Subcutaneous abdominal adipose tissue (tissue), 5 donors: ENCODE measurements around the gene HBP1.

Source experiments
- H3K27ac ChIP-seq: one replicate; pipeline ENCODE4 v1.7.0; 2013; ENCODE audit warnings: low read depth, mild to moderate bottlenecking, inconsistent platforms, low read length, moderate library complexity
- H3K27me3 ChIP-seq, 5 donors: one replicate each; pipeline ENCODE4 v1.7.0; 2013; ENCODE audit warnings: low read length in 5 of 5, inconsistent platforms in 1 of 5; ENCODE audit not compliant: control insufficient read depth in 5 of 5, insufficient read depth in 4 of 5
- H3K36me3 ChIP-seq, 5 donors: one replicate each; pipeline ENCODE4 v1.7.0; 2013; ENCODE audit warnings: low read length in 5 of 5; ENCODE audit not compliant: control insufficient read depth in 5 of 5, insufficient read depth in 5 of 5
- H3K4me1 ChIP-seq, 5 donors: one replicate each; pipeline ENCODE4 v1.7.0; 2013; ENCODE audit warnings: low read length in 5 of 5, mild to moderate bottlenecking in 3 of 5, moderate library complexity in 1 of 5; ENCODE audit not compliant: control insufficient read depth in 5 of 5, insufficient read depth in 5 of 5
- H3K4me3 ChIP-seq, 5 donors: one replicate each; pipeline ENCODE4 v1.7.0; 2013; ENCODE audit warnings: low read length in 5 of 5, low read depth in 1 of 5
- H3K9ac ChIP-seq, 5 donors: one replicate each; pipeline ENCODE4 v1.7.0; 2013; ENCODE audit warnings: low read length in 5 of 5, mild to moderate bottlenecking in 4 of 5, moderate library complexity in 3 of 5
- H3K9me3 ChIP-seq, 5 donors: one replicate each; pipeline ENCODE4 v1.7.0; 2013; ENCODE audit warnings: low read length in 5 of 5; ENCODE audit not compliant: control insufficient read depth in 5 of 5
- donor health status: healthy.
- donor health status: healthy.
- donor health status: healthy.
- donor health status: healthy.
- donor health status: healthy.

Gene HBP1

GRCh38 chr7:107180378-107180777 lies 11.6 kb downstream of the HBP1 start:
- Histone ChIP-seq H3K36me3 (peaks cover 25 to 48% (median 38%) of the 10 kb centered on the region in 5 donors), H3K4me1 (peaks cover 0 to 35% (median 25%) of the 10 kb centered on the region in 5 donors), H3K9ac (no peak overlapping the region), H3K27ac (peak overlapping the region; percentile 59), H3K9me3 (no peaks in the 10 kb centered on the region), H3K4me3 (no peak overlapping the region), H3K27me3 (no peaks in the 10 kb centered on the region)

DNA sequence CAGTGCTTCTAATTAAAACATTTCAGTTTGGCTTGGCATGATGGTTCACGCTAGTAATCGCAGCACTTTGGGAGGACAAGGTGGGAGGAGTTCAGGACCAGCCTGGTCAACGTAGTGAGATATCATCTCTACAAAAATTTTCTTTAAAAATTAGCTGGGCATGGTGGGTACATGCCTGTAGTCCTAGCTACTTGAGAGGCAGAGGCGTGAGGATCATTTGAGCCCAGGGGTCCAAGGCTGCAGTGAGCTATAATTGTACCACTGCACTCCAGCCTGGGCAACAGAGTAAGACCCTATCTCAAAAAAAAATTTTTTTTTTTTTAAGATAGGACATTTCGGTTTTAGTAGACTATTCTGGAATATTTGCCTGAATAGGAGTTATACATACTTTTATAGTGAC lies 12.4 kb downstream of the HBP1 start:
- Histone ChIP-seq H3K27me3 (no peaks in the 10 kb centered on the region), H3K9me3 (no peaks in the 10 kb centered on the region), H3K4me3 (no peak overlapping the region), H3K9ac (no peak overlapping the region), H3K27ac (peak overlapping the region; percentile 59), H3K36me3 (peaks cover 32 to 56% (median 46%) of the 10 kb centered on the region in 5 donors), H3K4me1 (peaks cover 0 to 34% (median 25%) of the 10 kb centered on the region in 5 donors)

- no peak overlapping the region for H3K4me3 ChIP-seq
- H3K36me3 ChIP-seq: peaks cover 63 to 90% (median 81%) of the 10 kb centered on the region in 5 donors
- no peaks in the 10 kb centered on the region for H3K27me3 ChIP-seq
- H3K9me3 ChIP-seq: no peaks in the 10 kb centered on the region
- no peak overlapping the region for H3K27ac ChIP-seq
- H3K4me1 ChIP-seq: peaks cover 0 to 20% (median 9%) of the 10 kb centered on the region in 5 donors
- H3K9ac ChIP-seq: no peak overlapping the region
These were observed 16.9 kb downstream of the HBP1 start for GRCh38 chr7:107185716-107186115.

DNA sequence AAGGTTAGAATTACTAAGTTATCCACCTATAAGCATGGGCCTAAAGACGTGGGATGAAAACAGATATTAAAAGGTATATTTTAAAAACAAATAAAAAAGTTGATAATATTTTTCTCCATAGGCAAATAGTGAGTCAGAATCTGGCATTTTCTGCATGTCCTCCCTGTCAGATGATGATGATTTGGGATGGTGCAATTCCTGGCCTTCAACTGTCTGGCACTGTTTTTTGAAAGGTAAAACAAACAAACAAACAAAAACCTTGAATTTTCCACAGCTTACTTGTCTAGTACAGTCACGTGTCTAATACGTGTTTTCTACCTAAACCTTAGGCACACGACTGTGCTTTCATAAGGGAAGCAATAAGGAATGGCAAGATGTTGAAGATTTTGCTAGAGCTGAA lies 17.4 kb downstream of the HBP1 start:
- no peak overlapping the region for H3K9ac ChIP-seq

GRCh38 chr7:107187774-107188173 lies 19.0 kb downstream of the HBP1 start:
- H3K27me3 ChIP-seq: no peaks in the 10 kb centered on the region
- H3K9ac ChIP-seq: no peak overlapping the region
- no peak overlapping the region for H3K4me3 ChIP-seq
- H3K27ac ChIP-seq: no peak overlapping the region
- H3K36me3 ChIP-seq: peaks cover 69 to 93% (median 90%) of the 10 kb centered on the region in 5 donors
- H3K4me1 ChIP-seq: peaks cover 0 to 16% (median 5%) of the 10 kb centered on the region in 5 donors
- no peaks in the 10 kb centered on the region for H3K9me3 ChIP-seq

More for the DNA sequence above, 17.4 kb downstream of the HBP1 start:
- Histone ChIP-seq H3K36me3 (peaks cover 62 to 90% (median 86%) of the 10 kb centered on the region in 5 donors), H3K9me3 (no peaks in the 10 kb centered on the region), H3K27ac (no peak overlapping the region), H3K4me1 (peaks cover 0 to 16% (median 5%) of the 10 kb centered on the region in 5 donors), H3K4me3 (no peak overlapping the region), H3K27me3 (no peaks in the 10 kb centered on the region)

- Histone ChIP-seq H3K4me1 (peaks cover 0 to 21% (median 5%) of the 10 kb centered on the region in 5 donors), H3K9me3 (no peaks in the 10 kb centered on the region), H3K9ac (no peak overlapping the region), H3K27ac (no peak overlapping the region), H3K4me3 (no peak overlapping the region), H3K27me3 (no peaks in the 10 kb centered on the region), H3K36me3 (peaks cover 60 to 93% (median 81%) of the 10 kb centered on the region in 5 donors)
These were observed 21.3 kb downstream of the HBP1 start for GRCh38 chr7:107190090-107190489.

DNA sequence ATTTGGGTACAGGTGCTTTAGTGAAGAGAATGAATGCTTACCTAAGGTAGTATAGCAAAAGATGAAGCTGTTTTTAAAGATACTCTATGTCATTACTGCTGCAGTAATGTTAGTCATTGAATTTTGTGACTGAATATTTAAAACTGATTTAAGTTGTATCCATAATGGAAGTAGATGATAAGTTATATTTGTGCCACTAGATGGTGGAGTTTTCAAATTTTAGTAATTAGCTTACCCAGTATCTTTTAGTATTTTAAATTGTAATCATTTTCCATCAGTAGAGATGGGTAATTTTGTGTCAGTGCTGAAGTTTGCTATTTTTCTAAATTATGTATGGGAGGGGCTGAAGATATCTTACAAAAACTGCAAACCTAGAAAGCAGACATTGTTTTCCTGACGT lies 25.2 kb downstream of the HBP1 start:
- Histone ChIP-seq H3K36me3 (peaks cover 60 to 91% (median 71%) of the 10 kb centered on the region in 5 donors), H3K9me3 (no peaks in the 10 kb centered on the region), H3K4me3 (no peak overlapping the region), H3K9ac (no peak overlapping the region), H3K27ac (no peak overlapping the region), H3K4me1 (peaks cover 0 to 9% (median 0%) of the 10 kb centered on the region in 5 donors), H3K27me3 (no peaks in the 10 kb centered on the region)

GRCh38 chr7:107196834-107197610 lies 28.2 kb downstream of the HBP1 start:
- Histone ChIP-seq H3K36me3 (peaks cover 62 to 93% (median 69%) of the 10 kb centered on the region in 5 donors), H3K27ac (no peak overlapping the region)

GRCh38 chr7:107201795-107202450 lies 33.1 kb downstream of the HBP1 start:
- H3K36me3 ChIP-seq: peaks cover 67 to 87% (median 77%) of the 10 kb centered on the region in 5 donors

More at GRCh38 chr7:107196834-107197610, 28.2 kb downstream of the HBP1 start:
- Histone ChIP-seq H3K9me3 (no peaks in the 10 kb centered on the region), H3K9ac (no peak overlapping the region), H3K4me3 (no peak overlapping the region), H3K27me3 (no peaks in the 10 kb centered on the region), H3K4me1 (peaks cover 0 to 10% (median 7%) of the 10 kb centered on the region in 5 donors)

DNA sequence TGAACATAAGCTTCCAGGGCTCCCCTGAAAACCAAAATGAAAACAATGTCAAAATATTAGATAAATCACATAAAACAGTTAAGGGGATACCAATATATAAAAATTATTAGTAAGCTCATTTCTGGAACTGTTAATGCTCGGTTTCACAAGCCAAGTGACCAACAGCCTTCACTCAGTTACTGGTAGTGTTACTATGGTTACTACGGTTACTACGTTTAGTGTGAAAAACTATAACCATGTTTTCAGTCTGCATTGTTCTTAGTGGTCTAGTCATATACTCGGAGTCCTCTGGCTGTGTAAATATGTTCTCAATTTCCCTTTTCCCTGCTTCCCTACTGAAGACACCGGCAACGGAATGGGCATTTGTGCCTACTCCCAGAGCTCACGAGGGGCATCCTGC lies 34.8 kb downstream of the HBP1 start:
- Histone ChIP-seq H3K9me3 (no peaks in the 10 kb centered on the region), H3K9ac (no peak overlapping the region), H3K27ac (no peak overlapping the region), H3K4me3 (no peak overlapping the region), H3K27me3 (no peaks in the 10 kb centered on the region), H3K4me1 (peaks cover 0 to 36% (median 25%) of the 10 kb centered on the region in 5 donors), H3K36me3 (peaks cover 58 to 79% (median 68%) of the 10 kb centered on the region in 5 donors)

More at GRCh38 chr7:107201795-107202450, 33.1 kb downstream of the HBP1 start:
- Histone ChIP-seq H3K27ac (peak overlapping the region; percentile 1), H3K27me3 (no peaks in the 10 kb centered on the region), H3K4me3 (no peak overlapping the region), H3K4me1 (peaks cover 0 to 19% (median 8%) of the 10 kb centered on the region in 5 donors), H3K9me3 (no peaks in the 10 kb centered on the region), H3K9ac (no peak overlapping the region)
